Coronary artery (tissue), 2 donors: ENCODE data around the gene ITPK1.

ENCODE experiments used
- DNase-seq: peaks from one replicate; pipeline ENCODE4 v3.0.0-alpha.2; 2017; ENCODE audit warnings: low spot score
- H3K27ac ChIP-seq, 2 donors: fragments of 200-600 bp; sonication (generic); one replicate each; pipeline ENCODE4 v1.5.1; 2016 to 2019
- H3K4me3 ChIP-seq: fragments of 200-600 bp; sonication (generic); 2 replicates; pipeline ENCODE4 v1.5.1; 2016; ENCODE audit warnings: mild to moderate bottlenecking, moderate library complexity
- TF ChIP-seq, protein P1 (sequence below): fragments of 200-600 bp; sonication (generic); IDR thresholded peaks from one replicate; pipeline ENCODE4 v1.5.1; 2019; ENCODE audit warnings: antibody characterized with exemption

The ITPK1 gene

DNA sequence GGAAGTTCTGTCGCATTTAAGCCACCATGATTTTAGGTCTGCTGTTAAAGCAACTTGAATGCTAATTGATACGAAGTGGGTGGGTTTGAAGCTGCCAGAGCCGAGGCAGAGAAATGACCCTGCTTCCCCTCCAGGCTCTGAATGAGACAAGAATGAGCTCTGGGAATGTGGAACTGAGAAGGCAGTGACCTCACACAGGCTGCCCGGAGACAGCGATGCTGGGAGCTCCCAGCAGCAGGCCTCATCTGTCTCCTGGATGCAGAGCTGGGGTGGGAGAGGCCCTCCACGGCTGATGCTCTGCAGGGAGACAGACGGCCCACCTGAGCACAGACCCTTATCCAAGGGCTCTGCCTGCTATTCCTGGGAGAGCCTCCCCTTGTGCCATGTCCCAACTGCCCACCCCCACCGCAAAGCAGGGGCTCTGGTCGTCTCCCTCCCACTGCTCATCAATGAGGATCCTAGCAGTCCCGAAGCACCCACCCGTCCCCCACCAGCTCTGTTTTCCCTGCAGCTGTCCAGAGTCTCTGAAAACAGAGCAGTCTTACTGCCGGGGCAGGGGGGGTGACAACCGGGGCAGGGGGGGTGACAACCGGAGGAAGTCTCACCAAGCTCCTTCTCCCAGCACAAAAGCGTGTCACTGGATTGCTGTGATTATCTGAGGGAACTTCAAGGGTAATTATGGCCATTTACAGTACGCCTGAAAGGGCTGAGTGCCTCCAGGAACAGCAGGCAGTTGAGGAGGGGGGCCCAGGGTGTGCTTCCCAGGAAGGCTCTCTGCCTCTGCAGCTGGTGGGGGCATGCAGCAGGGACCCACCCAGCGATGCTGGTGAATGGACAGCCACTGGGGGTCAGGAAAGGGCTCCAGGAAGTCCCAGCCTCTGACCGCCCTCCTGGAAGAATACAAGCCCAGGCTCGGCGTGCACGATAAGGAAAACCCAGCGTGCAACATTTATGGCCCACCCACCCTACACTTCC lies 125.0 kb downstream of the ITPK1 start:
- DNase-seq, result no peak
- H3K27ac ChIP-seq, result peak overlapping the region in 1 of 2 donors; percentile 20
- TF ChIP-seq, protein P1, sequence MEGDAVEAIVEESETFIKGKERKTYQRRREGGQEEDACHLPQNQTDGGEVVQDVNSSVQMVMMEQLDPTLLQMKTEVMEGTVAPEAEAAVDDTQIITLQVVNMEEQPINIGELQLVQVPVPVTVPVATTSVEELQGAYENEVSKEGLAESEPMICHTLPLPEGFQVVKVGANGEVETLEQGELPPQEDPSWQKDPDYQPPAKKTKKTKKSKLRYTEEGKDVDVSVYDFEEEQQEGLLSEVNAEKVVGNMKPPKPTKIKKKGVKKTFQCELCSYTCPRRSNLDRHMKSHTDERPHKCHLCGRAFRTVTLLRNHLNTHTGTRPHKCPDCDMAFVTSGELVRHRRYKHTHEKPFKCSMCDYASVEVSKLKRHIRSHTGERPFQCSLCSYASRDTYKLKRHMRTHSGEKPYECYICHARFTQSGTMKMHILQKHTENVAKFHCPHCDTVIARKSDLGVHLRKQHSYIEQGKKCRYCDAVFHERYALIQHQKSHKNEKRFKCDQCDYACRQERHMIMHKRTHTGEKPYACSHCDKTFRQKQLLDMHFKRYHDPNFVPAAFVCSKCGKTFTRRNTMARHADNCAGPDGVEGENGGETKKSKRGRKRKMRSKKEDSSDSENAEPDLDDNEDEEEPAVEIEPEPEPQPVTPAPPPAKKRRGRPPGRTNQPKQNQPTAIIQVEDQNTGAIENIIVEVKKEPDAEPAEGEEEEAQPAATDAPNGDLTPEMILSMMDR, result no peak
- H3K4me3 ChIP-seq, result no peak overlapping the region

DNA sequence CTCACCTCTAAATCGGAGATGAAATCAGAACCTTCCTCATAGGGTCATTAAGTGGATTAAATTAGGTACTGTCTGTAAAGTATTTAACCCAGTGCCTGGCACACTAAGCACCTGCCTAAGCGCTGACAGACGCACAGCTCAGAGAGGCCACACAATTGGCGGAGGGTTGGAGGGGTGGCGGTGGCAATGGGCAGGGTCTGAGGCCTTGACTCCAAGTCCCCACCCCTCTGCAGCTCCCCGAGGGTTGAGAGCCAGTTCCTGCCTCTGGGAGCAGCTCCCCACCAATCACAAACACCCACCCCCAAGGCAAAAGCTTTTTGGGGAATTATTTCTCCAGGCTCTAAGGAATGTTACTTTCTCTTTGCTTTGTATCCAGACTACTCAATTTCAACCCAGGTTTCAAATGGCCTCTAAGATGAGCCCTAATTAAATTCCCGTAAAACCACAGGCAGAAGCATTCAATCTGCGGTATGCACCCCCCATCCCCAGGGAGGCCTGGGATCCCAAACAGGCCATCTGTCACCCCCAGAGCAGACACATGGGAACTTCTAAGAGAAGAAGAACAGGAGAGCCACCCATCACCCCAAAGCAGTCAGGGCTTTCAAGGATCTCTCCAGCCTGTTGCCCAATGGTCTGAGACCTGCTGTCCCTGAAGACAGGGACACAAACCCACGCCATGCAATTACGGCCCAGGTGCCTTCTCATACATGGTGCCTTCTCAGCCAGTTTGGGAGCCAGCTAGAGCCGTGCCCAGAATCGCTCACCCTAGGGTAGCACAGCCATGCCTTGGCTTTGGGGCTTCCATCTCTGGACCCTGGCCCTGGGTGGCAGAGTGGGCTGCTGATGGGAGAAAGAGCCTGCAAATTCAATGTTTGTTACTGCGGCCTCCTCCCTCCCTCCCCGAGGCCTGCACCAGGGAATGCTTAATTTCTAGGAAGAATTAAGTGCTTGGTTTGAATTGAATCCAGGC lies 126.7 kb downstream of the ITPK1 start:
- no peak for DNase-seq
- H3K4me3 ChIP-seq, result no peak overlapping the region
- TF ChIP-seq, protein P1, result no peak
- H3K27ac ChIP-seq, result no peak overlapping the region

DNA sequence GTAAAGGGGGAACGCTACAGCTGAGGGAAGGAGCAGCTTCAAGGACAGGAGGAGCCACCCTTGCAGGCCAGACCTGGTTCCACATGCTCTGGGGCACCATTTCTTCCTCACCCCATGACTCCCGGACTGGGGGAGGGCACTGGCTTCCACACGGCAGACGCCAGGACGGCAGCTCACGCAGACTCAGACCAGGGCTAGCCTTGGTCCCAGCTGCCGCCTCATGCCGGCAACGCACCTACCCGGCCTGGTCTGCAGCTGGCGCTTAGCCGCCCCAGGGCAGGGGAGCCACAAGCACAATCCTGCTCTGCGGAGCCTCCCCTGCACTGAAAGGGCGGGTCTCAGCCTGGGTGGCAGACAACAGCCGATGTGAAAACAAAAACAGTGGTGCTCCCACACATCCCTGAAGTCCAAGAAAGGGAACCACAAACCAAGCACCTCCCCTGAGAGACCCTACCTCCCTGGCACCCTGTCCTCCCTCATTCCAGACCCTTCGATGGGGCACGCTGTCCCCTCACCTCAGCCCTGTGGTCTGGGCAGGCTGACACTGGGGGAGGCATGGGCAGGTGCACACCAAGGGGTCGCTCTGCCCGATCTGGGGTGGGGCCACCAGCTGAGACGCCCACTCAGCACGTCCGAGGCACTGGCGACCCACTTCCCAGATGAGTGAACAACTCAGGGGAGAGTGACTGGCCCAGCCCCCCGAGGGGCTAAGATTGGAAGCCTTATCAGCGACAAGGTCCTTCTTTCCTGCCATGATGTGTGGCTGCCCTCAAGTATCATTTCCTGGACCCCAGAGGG lies 127.8 kb downstream of the ITPK1 start:
- no peak for DNase-seq

DNA sequence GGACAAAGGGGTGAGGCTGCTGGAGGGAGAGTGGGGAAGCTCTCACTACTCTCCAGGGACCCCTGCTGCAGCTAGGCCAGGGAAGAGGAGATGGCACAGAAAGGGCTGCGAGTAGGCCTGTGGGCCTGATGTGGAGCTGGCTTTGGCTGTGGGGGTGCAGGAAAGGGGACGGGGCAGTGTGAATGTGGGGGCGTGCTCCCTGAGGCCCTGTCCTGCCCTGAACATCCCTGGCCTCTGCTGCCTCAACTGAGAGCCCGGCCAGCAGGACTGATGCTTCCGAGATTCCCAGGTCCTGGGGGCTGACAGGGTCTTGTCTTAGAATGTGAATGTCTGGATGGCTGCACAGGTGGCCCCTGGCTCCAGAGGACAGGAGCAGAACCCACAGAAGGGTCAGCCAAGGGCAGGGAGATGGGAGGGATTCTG lies 128.6 kb downstream of the ITPK1 start:
- peak overlapping the region; percentile 71 to 86 for H3K27ac ChIP-seq

More for the DNA sequence above, 127.8 kb downstream of the ITPK1 start:
- H3K27ac ChIP-seq, result peak overlapping the region; percentile 71 to 86
- TF ChIP-seq, protein P1, result no peak
- no peak overlapping the region for H3K4me3 ChIP-seq

DNA sequence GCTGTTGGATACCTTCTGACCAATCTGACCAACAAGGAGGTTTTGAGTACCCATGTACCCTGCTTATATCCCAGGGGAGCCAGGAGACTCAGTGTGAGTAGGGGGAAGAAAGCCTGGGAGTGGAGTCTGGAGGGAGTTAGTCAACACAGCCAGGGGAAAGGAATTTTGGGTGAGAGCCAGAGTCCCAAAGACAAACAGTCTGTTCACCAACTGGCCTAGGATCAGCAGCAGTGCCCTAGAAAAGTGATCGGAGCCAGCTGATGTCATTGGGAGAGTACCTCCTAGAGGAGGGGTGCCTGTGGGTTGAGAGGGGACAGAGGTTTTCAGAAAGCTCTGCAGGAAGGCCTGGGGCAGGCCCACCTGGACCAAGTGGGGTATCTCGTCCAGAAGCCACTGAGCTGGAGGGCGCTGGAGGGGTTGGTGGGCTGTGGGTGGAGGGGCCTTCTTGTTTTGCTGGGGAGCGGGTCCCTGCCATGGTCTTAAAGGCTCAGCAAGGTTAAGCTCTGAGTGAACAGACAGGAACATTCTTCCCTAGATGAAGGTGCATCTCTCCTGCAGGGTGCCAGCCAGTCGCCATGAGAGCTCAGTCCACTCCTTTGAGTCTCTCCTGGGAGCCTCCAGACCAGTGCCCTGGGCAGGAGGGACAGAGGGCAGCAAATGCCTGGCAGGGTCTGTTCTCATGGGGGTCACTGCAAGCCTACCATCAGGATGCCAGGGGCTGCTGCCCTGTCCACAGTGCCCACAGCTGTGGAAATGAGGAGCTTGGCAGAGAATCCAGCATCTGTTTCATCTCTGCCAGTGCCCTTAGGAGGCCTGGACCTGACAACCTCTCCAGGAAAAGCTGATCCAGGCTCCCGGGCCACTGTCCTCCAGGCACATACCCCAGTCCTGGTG lies 129.2 kb downstream of the ITPK1 start:
- no peak overlapping the region for H3K4me3 ChIP-seq
- peak overlapping the region; percentile 71 to 86 for H3K27ac ChIP-seq
- TF ChIP-seq, protein P1, result no peak
- DNase-seq, result peak; percentile 87

More for the DNA sequence above, 128.6 kb downstream of the ITPK1 start:
- TF ChIP-seq, protein P1, result no peak
- no peak for DNase-seq
- no peak overlapping the region for H3K4me3 ChIP-seq
